HG03139 (cell line): ENCODE data around the gene BST2.

Experiments used
- ATAC-seq: cut with Tn5 transposase; IDR thresholded peaks from one replicate; pipeline ENCODE4 v1.9.1; 2021; ENCODE audit not compliant: unreplicated experiment

The BST2 gene

GRCh38 chr19:17419621-17420474 is 14.4 kb upstream of the BST2 start, which contains the start of gene MVB12A:
MVB12A (plus strand) TSS chr19:17420047; CDS start chr19:17420136, 89 bp downstream.
- ATAC-seq = peak; percentile 90

- ATAC-seq = no peak
Observed at GRCh38 chr19:17419154-17419620, 13.8 kb upstream of the BST2 start.

- no peak for ATAC-seq
Observed at GRCh38 chr19:17418710-17419109, 13.3 kb upstream of the BST2 start.

GRCh38 chr19:17415121-17415520 is 9.7 kb upstream of the BST2 start:
- no peak for ATAC-seq

GRCh38 chr19:17414097-17414496 is 8.7 kb upstream of the BST2 start:
- no peak for ATAC-seq

GRCh38 chr19:17411801-17412200 is 6.4 kb upstream of the BST2 start:
- no peak for ATAC-seq

GRCh38 chr19:17409990-17410389 is 4.6 kb upstream of the BST2 start:
- no peak for ATAC-seq

GRCh38 chr19:17406887-17407196 is 1.4 kb upstream of the BST2 start:
- no peak for ATAC-seq

GRCh38 chr19:17406046-17406886 is 836 bp upstream of the BST2 start:
- no peak for ATAC-seq

GRCh38 chr19:17404621-17405249 is 695 bp downstream of the BST2 start:
- no peak for ATAC-seq

- ATAC-seq = no peak
Observed at GRCh38 chr19:17404015-17404414, 1.4 kb downstream of the BST2 start.

GRCh38 chr19:17402982-17403855 is 2.2 kb downstream of the BST2 start:
- no peak for ATAC-seq

GRCh38 chr19:17401628-17402027 is 3.8 kb downstream of the BST2 start:
- ATAC-seq = no peak

- ATAC-seq = no peak
Observed at GRCh38 chr19:17398902-17399527, 6.4 kb downstream of the BST2 start.

- ATAC-seq = no peak
Observed at GRCh38 chr19:17394891-17395415, 10.5 kb downstream of the BST2 start.

GRCh38 chr19:17393914-17394313 is 11.5 kb downstream of the BST2 start, which contains the start of gene CCDC194:
CCDC194 (minus strand) TSS chr19:17394196; CDS start chr19:17394158, 38 bp downstream.
- no peak for ATAC-seq

GRCh38 chr19:17393002-17393401 is 12.4 kb downstream of the BST2 start:
- no peak for ATAC-seq

GRCh38 chr19:17391371-17392151 is 13.9 kb downstream of the BST2 start:
- no peak for ATAC-seq
